NCI-H1694 treated with DMSO at 0.1 percent for 48 hours (cell line): ENCODE results near the gene CSNK1E.
"Not testable (repeated sequence)": the region's sequence is repeated elsewhere in the genome, so short reads cannot be mapped to it uniquely, and the experiment has no call there.

Experiments
- DNase-seq: peaks from one replicate; lab custom pipeline; 2025; lab: John Stamatoyannopoulos, UW

The CSNK1E gene

DNA sequence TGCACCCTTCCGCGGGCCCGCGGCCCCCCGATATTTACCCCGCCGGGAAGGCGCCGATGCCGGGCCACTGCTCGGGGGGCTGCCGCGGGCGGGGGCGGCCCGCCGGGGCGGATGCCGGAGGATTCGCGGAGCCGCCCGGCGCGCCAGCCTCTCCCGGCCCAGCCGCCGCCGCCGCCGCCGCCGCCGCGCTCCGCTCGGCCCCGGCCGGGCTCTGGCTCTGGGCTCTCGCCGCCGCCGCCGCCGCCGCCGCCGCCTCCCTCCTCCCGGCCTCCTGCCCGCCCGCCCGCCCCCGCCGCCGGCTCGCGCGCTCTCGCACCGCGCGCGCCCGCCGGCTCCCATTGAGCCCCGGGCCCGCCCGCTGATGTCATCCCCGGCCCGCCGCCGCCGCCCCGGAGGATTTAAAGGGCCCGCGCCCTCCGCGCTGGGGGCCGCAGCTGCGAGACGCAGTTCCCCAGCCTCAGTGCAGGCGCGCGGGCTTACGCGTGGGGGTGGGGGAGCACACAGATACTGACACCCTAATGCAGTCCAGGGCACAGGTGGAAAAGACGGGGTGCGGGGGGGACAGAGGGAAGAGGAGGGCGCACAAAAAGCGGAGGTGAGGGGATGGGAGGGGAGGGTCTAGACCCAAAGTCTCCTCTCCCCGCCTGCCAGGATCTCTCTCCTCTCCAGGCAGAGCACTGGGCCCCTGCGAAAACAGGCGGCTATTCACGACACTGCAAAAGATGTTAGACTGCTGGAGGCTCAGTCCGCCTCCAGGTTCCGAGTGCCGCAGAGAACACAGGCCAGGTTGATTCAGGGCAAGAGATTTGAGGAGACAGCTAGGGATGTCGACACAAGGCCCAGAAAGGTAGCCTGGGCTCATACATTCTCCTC is at the start of gene CSNK1E:
Gene CSNK1E, minus strand, starts transcription at position 312 of the 873 bp plus-strand sequence. CDS start 3,276 bp downstream, outside the sequence.
- DNase-seq = no peak

DNA sequence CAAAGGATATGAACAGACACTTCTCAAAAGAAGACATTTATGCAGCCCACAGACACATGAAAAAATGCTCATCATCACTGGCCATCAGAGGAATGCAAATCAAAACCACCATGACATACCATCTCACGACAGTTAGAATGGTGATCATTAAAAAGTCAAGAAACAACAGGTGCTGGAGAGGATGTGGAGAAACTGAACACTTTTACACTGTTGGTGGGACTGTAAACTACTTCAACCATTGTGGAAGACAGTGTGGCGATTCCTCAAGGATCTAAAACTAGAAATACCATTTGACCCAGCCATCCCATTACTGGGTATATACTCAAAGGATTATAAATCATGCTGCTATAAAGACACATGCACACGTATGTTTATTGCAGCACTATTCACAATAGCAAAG is 48.6 kb upstream of the CSNK1E start:
- not testable (repeated sequence) for DNase-seq

DNA sequence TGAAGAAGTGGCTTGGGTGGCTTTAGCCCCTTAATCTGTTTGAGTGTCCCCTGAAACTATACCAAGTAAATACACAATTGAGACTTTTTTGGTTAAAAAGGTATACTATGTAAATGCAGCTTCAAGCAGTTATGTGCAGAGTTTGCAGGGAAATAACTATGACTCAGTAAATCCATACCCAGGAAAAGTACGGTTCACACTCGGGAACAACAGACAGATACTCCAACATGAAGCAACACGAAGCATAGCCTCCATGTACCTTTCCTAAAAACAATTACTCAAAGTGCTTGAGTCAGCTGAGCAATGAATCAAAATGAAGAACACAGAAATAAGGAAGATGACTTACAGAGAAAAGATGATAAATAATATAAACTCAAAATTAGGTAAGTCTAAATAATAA is 47.9 kb upstream of the CSNK1E start:
- DNase-seq = not testable (repeated sequence)

DNA sequence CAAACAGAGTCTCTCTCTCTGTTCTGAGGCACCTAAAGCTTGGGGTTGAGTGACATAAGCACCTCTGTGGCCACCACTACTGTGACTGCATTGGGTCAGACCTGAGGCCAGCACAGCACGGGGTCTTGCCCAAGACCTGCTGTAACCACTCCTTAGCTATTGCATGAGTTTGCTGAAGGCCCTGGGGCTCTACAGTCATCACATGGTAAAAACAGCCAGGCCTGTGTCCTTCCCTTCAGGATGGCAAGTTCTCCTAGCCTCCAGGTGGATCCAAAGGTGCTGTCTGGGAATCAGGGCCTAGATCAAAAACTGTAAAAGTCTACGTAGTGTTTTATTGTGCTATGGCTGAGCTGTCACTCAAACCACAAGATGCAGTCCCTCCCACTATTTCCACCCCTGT is 43.3 kb upstream of the CSNK1E start:
- not testable (repeated sequence) for DNase-seq

DNA sequence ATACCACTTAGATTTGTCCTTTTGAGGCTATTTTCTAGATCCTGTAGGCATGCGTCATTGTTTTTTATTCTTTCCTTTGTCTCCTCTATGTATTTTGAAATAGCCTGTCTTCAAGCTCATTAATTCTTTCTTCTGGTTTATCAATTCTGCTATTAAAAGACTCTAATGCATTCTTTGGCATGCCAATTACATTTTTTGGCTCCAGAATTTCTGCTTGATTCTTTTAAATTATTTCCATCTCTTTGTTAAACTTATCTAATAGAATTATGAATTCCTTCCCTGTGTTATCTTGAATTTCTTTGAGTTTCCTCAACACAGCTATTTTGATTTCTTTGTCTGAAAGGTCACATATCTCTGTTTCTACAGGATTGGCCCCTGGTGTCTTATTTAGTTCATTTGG is 42.6 kb upstream of the CSNK1E start:
- not testable (repeated sequence) for DNase-seq

DNA sequence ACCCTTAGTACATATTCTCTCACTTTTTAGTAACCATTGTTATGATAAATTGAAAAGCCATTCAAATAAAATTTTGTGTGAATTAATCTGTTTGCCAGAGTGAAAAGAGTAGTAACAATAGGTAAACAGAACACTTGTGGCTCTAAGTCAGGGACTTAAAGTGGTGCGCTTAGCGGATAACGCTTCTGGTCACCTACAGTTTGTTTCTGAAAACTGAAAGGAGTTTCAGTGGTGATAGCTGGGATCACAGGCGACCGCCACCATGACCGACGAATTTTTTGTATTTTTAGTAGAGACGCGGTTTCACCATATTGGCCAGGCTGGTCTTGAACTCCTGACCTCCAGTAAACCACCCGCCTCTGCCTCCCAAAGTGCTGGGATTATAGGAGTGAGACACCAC is 40.7 kb upstream of the CSNK1E start:
- not testable (repeated sequence) for DNase-seq

DNA sequence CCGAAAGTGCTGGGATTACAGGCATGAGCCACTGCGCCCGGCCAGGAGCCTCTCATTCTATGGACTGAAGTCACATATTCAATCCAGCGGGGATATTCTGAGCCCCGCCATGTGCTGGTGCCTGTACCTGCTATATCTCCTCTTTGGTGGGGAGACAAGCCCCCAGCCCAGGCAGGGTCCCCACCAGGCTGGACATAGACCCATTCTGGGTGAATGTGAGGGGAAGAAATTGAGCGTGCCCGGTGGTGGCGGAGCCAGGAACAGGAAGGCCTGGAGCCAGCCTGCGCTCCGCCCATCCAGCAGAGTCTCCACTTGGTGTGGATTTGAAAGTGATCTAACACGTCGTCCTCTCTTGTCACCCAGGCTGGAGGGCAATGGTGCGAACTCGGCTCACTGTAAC is 38.0 kb upstream of the CSNK1E start:
- DNase-seq = no peak

DNA sequence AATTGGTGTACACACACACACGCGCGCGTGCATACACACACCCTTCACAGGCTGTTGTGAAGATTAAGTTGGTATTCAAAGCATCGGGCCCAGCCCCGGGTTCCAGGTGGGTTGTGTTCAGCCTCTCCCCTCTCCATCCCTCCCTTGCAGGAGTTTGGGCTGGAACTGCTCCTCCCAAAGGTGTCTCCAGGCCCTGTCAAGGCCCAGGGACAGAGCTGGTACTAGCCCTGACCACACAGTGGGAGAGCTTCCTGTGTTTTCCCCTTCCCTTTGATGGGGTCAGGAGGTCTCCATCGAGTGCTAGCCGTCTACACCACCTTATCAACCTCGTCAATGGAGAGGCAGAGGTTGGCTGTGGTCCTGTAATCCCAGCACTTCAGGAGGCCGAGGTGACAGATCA is 36.5 kb upstream of the CSNK1E start:
- DNase-seq = no peak

DNA sequence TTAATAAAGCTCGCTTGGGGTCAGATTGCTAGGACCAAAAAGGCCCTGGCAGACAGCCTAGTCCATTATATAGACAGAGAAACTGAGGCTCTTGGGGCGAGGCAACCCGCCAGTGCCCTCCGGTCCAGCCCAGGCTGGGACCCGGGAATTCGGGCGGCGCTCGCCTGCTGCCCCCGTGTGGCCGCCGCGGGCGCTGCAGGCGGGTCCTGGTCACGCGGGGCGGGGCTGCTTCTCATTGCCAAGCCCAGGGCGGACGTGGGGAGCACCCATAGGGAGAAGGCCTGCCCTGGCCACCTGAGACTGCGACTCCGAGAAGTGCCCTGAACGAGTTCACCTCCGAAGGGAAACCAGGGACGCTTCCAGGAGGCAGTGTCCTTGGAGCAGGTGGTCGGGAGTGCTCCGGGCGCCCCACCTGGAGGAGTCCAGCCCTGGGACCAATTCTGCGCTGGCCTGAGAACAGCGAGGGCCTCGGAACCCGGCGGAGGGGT is 36.0 kb upstream of the CSNK1E start:
- DNase-seq = no peak

DNA sequence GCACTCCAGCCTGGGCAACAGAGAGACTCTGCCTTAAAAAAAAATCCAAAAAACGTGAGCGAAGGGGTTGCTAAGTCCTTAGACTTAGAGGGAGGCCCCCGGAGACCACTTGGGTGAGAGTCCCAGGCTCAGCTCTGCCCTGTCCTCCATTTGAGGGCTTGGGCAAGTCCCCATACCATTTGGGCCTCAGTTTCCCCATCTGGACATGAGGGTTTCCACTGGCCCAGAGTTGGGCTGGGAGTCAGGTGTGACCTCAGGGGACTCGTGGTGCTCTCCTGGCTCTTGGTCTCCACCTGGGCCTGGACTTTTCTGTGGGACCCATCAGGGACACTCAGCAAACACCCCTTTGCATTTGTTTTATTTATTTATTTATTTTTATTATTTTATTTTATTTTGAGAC is 35.2 kb upstream of the CSNK1E start:
- no peak for DNase-seq

DNA sequence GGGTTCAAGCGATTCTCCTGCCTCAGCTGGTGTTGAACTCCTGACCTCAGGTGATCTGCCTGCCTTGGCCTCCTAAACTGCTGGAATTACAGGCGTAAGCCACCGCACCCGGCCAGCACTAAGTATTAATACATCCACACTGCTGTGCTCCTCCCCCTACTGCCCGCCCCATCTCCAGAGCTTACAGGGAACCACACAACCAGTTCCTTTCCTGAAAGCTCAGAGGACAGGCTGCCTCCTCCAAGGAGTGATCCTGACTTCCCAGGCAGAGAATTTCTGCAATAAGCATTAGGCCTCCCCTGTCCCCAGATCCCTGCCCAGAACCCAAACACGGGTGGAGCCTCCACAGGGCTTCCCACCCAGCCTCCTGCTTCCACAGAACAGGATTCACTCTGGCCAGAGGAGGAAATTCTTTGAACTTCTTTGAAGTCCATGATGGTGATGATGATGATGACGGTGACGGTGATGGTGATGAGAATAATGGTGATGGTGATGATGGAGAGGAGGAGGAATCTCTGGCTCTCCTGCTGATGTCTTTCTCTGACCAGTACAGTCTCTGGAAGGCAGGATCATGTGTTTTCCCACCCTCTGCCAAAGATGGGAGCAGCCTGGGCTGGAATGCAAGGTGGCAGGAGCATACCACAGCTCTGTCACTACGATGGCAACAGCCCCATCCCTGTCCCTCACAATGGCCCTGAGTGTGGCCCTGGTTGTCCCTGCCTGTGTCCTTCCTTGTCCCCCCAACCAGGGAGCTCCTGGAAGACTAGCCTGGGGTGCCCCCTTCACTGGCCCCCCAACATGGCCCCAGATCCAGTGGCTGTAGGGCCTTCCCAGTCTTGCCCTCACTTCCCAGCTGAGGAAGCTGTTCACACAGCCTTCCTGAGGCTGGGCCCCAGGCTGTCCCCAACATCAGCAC is 33.5 kb upstream of the CSNK1E start:
- no peak for DNase-seq

DNA sequence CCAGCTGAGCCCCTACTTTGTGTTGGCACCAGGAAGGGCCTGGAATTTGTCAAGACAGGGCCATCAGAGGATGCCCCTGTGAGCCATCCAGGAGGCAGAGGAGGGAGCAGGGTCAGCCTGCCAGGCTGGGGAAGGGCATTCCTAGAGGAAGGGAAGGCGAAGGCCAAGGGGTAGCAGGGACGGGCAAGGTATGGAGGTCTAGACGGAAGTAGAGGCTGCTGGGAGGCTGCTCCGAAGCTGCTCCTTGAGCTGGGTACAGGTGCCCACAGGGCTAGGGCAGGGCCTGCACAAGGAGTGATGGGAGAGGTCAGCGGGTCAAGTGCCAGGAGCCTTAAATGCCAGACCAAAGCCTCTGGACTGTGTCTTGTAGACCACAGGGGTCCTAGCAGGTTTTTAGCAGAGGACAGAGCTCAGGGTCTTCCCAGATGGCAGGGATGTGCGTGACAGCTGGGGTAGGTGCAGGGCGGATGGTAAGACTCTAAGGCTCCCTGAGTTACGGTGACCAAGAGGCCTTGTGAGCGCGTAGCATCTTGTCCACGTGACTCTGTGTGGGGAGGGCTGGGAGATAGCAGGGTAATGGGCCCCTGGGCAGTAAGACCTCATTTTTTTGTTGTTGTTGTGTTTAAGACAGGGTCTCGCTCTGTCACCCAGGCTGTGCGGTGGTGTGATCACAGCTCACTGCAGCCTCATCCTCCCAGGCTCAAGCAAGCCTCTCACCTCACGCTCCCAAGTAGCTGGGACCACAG is 31.7 kb upstream of the CSNK1E start:
- DNase-seq = no peak

DNA sequence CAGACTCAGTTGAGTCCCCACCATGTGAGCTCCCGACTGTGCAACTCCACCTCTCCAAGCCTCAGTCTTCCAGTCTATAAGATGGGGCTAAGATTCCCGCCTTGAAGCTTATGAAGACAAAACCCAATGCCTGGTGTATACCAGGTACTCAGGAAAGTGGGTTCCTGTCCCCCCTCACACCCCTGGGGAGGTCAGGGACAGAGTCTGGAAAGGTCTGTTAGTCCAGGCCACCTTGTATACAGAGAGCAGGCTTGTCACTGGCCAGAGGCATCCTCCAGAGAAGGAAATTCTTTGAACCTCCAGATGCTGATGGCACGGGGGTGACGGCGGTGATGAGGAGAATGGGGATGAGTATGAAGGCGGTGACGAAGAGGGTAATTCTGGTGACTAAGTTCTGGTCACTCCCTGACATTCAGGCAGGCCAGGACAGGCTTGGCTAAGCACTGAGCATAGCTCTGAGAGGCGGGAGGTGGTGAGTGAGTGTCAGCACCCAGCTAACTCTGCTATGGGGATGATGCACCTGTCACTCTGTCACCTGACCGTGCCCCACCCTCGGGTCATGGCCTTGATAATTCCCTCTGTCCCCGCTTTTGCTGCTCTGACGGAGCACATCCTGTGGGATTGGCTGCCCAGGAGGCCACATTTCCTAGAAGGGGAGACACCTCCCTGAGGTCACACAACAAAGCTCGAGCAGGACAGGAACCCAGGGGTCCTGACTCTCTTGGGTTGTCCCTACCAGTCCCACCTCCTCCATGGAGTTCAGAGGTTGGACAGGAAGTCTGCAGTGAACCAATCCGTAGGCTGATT is 30.9 kb upstream of the CSNK1E start:
- DNase-seq = no peak

DNA sequence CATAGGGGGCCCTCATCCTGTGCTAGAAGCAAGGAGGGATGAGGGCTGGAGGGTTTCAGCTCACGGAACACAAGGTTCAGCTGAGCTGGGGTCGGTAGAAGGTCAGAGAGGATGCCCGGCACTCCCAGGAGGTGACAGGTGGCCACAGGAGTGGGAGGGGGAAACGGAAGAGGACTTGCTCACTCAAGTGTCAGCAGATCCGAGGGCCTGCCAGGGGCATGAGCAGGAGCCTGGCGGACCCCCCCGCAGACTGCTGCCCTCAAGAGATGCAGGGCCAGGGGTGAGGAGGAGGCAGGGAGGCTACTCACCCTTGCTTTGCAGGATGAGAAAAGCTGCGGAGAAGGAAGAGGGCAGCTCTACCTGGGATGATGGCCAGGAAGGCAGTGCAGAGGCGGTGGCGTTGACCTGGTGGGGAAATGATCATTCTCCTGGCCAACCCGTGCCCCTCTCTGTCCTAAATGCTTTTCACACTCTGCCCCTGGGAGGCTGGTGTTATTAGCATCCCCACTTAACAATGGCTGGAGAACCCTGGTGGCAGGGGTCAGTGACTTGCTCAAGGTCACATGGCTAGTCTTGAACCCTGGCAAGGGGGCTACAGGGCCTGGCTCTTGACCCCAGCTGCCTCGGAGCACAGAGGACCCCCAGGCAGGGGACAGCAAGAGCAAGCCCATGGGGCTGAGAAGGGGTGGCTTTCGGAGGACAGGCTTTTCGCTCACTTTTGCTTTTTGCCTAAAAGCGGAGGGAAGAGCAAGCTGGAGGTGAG is 30.1 kb upstream of the CSNK1E start:
- DNase-seq = no peak

DNA sequence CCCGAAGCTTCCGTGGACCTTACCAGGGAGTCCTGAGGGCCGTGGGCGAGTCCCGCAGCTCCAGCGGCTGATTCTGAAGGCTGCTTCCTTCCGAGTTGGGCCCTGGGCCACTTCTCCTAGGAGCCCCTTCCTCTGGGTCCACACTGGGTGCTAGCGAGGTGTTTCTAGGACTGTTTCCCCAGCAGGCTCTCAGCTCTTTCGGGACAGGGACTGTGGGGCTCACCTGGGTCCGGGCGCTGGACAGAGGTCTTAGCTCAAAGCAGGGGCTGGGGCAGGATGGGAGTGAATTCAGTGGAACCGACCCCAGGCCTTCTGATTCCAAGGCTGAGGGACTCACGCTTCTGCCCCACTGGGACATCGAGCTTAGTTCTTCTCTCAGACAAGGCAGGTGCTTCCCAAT is 29.3 kb upstream of the CSNK1E start:
- no peak for DNase-seq

DNA sequence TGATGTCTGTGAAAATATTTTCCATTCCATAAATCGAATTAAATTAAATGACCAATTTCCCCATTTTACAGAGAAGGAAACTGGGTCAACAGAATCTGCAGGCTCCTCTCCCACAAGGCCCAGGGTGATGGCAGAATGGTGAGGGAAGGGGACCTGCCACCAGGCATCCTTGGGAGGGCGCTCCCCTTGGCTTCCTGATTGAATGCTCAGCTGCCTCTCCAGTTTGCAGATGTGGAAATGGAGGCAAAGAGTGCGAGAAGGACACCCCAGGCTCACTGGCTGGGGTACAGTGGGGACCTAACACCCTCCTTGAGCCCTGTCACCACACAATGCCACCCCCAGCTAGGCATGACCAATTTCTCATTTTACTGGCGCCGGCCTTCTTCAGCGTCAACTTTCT is 28.5 kb upstream of the CSNK1E start:
- DNase-seq = no peak

DNA sequence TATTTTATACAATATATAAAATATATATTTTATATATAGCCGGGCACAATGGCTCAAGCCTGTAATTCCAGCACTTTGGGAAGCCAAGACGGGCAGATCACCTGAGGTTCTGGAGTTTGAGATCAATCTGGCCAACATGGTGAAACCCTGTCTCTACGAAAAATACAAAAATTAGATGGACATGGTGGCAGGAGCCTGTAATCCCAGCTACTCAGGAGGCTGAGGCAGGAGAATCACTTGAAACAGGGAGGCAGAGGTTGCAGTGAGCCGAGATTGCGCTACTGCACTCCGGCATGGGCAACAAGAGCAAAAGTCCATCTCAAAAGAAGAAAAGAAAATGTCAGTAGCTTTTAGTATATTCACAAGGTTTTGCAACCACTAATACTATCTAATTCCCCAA is 22.7 kb upstream of the CSNK1E start:
- DNase-seq = not testable (repeated sequence)

DNA sequence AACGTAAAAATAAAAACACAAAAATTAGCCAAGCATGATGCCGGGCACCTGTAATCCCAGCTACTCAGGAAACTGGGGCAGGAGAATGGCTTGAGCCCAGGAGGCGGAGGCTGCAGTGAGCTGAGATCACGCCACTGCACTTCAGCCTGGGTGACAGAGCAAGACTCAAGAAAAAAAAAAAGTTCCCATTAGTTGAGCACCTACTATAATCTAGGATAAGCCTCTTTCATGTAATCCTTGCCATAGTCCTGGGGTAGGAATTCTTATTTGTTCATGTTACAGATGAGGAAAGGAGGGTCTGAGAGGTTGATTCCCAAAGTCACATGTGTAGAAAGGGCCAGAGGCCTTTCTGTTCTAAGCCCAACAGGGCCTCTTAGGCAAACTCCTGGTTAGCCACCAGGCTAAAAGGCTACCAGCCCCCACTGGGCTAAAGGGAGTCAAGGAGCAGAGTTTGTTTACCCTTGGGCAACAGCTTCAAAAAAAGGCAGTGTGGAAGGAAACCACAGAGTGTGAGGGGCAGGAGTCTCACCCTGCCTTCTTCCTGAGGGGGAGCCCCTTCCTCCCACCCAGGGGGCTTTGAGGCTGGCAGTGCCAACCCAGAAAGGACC is 21.6 kb upstream of the CSNK1E start:
- DNase-seq = no peak

DNA sequence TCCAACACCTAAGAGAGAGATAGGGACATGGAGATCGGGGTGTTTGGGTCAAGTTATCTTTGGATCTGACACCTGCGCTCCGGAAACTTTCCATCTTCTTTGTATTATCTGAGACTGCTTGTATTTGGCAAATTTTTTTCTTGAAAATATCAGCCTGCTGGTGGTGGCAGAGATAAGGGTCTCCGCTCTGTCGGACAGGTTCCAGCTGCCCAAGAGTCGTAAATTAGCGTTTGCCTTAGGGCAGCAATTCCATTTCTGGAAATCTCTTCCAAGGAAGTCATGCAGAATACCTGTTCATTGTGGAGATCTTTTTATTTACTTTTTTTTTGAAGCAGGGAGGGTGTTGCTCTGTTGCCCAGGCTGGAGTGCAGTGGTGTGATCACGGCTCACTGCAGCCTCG is 19.5 kb upstream of the CSNK1E start:
- no peak for DNase-seq

DNA sequence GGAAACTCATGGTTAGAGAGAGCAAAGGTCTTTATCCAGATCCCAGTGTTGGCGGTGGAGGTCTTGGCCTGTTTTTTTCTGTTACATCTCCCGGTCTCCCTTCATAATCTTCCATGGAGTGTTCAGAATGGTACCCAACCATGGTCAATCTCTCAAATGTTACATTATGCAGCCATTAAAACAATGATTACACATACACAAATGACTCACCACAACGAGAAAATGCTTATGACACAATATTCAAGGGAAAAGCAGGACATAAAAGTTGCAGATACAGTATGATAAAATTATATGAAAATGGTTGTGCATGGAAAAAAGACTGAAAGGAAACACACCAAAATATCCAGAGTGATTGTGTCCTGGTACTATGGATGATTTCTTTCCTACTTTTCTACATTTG is 17.8 kb upstream of the CSNK1E start:
- no peak for DNase-seq
